Fibroblast of peridontal ligament (primary cell): Measurements from ENCODE around the gene OPN1MW2.
"Not testable (repeated sequence)": the region's sequence is repeated elsewhere in the genome, so short reads cannot be mapped to it uniquely, and the experiment has no call there.

Experiments
- DNase-seq: peaks from one replicate; pipeline ENCODE4 v3.0.0-alpha.2; 2010; ENCODE audit errors: extremely low read depth

Gene OPN1MW2

GRCh38 chrX:154219456-154219855 lies at the start of gene OPN1MW2:
Gene OPN1MW2 (plus strand): TSS chrX:154219756. CDS start chrX:154219816, 60 bp downstream.
- not testable (repeated sequence) for DNase-seq

GRCh38 chrX:154172535-154172943 lies 47.0 kb upstream of the OPN1MW2 start:
- not testable (repeated sequence) for DNase-seq

- not testable (repeated sequence) for DNase-seq
These were observed 45.2 kb upstream of the OPN1MW2 start for GRCh38 chrX:154174356-154174755.

- not testable (repeated sequence) for DNase-seq
These were observed 37.3 kb upstream of the OPN1MW2 start, which contains the start of gene OPN1MW for GRCh38 chrX:154182296-154182695. Gene OPN1MW (plus strand): TSS chrX:154182596. CDS start chrX:154182678, 82 bp downstream.

DNA sequence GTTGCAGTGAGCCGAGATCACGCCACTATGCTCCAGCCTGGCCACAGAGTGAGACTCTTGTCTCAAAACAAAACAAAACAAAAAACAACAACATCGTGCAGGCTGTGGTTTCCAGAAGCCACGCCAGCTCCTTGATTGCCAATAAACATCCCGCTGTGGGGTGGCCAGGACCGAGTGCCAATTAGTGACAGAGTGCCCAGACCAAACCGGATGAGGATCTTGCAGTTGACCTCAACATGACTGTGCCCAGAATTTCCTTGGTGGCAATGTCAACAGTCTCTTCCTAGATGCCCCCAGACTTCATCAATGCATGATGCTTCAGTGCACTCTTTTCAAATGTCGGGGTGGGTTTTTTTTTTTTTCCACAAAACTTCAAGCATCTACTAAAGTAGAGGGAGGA lies 35.8 kb upstream of the OPN1MW2 start:
- not testable (repeated sequence) for DNase-seq

DNA sequence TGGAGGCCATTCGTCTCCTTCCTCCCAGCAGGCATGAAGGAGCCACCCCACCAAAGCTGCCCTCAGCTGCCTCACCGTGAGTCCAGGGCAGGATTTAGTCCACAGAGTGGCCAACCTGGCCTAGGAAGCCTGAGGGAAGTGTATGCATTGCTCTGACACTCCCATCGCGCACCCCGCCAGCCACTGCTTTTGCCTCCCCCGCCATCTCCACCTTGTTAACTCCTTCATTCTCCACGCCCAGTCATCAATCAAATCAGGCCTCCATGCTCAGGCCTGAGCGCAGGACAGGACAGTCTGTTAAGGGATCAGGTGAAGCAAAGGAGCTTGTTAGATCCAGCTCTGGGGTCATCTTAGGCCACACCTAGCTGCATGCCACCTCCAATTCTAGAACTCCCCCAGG lies 26.7 kb upstream of the OPN1MW2 start:
- DNase-seq = not testable (repeated sequence)

- DNase-seq = not testable (repeated sequence)
These were observed 25.2 kb upstream of the OPN1MW2 start for GRCh38 chrX:154194316-154194715.

DNA sequence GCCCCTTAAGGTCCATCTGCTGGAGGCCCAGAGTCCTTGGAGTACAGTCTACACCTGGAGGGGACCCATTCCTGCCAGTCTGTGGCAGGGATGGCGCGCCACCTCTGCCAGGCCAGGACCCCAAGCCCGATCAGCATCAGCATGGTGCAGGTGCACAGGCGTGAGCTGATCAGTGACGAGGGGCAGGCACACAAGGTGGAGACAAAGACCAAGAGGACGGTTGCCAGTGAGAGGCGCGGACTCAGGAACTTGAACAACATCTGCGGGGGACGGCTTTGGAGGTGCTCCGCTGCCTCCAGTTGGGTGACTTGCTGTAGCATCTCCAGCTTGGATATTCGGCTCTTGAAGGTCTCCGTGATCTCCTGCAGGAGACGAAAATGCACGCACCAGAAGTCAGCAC lies 23.1 kb upstream of the OPN1MW2 start:
- DNase-seq = not testable (repeated sequence)

GRCh38 chrX:154209670-154210418 lies 9.7 kb upstream of the OPN1MW2 start:
- DNase-seq = not testable (repeated sequence)

DNA sequence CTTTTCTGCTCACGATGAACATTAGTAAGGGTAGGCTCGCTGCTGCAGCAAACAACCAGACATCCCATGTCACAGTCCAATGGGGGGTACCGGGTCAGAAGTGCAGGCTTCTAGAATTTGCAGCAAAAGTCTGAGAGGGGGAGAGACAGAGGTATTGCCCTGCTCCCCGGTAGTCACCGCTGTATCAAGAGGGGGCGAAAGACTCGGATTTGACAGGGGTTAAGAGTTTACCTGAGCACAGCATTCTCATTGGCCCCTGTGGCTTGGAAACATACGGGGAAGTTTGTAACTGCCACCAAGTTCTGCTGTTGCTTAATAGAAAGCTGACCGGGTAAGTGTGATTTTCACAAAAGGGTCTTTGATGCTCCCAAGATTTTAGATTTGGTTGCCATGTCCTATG lies 8.5 kb upstream of the OPN1MW2 start:
- not testable (repeated sequence) for DNase-seq

GRCh38 chrX:154211499-154211898 lies 8.1 kb upstream of the OPN1MW2 start:
- DNase-seq = not testable (repeated sequence)

DNA sequence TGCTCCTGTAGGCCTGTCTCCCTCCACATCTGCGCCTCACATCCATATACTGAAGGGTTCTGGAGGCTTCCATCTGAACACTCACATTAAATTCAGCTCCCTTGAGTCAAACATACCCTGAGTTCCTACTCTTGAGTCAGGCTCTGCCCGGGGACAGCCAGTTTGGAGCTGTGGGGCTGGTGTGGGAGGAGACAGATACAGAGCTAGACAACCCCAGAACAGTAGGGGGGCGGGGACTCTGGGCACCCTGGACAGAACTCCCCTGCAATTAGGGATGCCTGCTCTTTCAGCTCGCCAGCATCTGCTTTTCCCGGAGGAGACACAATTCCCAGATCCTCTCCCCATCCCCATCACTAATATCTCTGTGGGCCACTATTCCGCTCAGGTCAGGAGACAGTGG lies 5.7 kb downstream of the OPN1MW2 start:
- not testable (repeated sequence) for DNase-seq

DNA sequence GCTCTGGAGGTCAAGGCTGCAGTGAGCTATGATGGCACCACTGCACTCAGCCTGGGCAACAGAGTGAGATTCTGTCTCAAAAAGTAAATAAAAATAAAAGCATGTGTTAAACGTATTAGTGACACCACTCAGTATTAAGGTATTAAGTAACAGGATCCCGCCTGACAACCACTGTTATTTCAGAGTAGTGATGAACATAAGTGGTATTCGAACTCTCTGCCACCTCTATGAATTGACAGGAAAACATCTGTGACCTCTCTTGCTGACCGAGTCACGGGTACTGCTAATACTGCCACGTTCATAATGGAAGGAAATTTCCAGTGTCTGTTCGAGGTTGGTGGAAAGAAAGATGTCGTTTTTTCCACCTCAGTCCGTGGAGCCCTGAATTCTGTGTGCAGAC lies 7.2 kb downstream of the OPN1MW2 start:
- not testable (repeated sequence) for DNase-seq

- not testable (repeated sequence) for DNase-seq
These were observed 11.9 kb downstream of the OPN1MW2 start for GRCh38 chrX:154231443-154231842.

- not testable (repeated sequence) for DNase-seq
These were observed 14.1 kb downstream of the OPN1MW2 start for GRCh38 chrX:154233620-154234019.

DNA sequence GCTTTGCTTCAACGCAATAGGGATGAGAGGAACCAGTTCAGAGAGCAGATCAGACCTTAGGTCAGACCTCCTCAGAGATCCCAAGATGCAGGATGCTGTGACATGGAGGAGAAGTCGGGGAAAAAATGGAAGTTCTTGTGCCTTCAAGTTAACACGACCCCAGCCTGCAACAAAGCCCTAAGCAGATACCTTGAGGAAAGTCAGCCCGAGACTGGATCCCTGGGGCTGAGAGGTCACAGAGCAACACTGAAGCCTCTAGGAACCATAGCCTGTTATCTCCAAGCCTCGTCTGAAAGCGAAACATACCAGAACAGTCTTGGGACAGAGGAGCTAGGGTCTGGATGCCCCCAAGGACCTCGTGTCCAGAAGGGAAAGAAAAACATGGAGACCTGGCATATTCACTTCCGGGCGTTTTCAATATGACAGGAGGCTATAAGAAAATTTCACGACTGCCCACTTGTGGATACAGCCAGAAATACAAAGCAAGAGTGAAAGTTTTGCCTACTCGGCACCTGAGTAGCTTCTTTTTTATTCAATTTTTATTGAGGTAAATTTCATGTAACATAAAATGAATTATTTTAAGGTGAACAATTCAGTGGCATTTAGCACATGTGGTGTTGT lies 19.5 kb downstream of the OPN1MW2 start:
- not testable (repeated sequence) for DNase-seq

- DNase-seq = not testable (repeated sequence)
These were observed 20.5 kb downstream of the OPN1MW2 start for GRCh38 chrX:154239982-154240503.

DNA sequence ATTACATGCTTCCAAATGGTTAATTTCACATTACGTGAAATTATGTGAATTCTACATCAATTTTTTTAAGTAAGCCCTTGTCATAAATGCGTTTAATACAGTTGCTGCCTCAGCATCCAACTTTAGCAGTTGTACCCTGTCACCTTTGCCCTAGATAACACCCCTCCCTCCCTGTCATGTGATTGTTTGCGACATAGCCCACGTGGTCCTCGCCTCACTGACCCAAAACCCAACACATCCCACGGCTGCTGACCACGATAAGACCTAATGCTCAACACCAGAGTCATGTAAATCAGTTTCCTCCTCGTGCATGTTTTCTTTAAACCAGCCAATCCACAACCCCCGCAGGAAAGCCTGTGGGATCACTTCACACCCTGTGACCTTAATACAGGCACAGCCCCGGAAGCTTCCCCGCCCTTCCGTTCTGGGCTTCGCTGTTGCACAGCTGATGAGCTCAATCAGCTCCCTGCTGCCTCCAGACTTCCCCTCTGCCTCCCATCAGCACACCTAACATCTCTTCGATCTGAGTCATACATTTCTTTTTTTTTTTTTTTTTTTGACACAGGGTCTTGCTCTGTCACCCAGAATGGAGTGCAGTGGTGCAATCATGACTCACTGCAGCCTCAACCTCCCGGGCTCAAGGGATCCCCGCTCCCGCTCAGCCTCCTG lies 28.0 kb downstream of the OPN1MW2 start:
- DNase-seq = not testable (repeated sequence)

- DNase-seq = not testable (repeated sequence)
These were observed 28.5 kb downstream of the OPN1MW2 start for GRCh38 chrX:154248076-154248475.

DNA sequence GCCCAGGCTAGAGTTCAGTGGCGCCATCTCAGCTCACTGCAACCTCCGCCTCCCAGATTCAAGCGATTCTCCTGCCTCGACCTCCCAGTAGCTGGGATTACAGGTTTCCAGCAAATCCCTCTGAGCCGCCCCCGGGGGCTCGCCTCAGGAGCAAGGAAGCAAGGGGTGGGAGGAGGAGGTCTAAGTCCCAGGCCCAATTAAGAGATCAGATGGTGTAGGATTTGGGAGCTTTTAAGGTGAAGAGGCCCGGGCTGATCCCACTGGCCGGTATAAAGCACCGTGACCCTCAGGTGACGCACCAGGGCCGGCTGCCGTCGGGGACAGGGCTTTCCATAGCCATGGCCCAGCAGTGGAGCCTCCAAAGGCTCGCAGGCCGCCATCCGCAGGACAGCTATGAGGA lies 37.7 kb downstream of the OPN1MW2 start, which contains the start of gene OPN1MW3:
OPN1MW3 (plus strand) TSS at position 301 of the 400 bp plus-strand sequence; CDS start at position 339, 38 bp downstream.
- not testable (repeated sequence) for DNase-seq

- not testable (repeated sequence) for DNase-seq
These were observed 39.2 kb downstream of the OPN1MW2 start for GRCh38 chrX:154258711-154259110.

- DNase-seq = not testable (repeated sequence)
These were observed 43.5 kb downstream of the OPN1MW2 start for GRCh38 chrX:154263072-154263471.
